ENCODE data around the gene IFI6.
"Not testable (repeated sequence)": the region's sequence is repeated elsewhere in the genome, so short reads cannot be mapped to it uniquely, and the experiment has no call there.

Gene IFI6, protein sequence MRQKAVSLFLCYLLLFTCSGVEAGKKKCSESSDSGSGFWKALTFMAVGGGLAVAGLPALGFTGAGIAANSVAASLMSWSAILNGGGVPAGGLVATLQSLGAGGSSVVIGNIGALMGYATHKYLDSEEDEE

DNA sequence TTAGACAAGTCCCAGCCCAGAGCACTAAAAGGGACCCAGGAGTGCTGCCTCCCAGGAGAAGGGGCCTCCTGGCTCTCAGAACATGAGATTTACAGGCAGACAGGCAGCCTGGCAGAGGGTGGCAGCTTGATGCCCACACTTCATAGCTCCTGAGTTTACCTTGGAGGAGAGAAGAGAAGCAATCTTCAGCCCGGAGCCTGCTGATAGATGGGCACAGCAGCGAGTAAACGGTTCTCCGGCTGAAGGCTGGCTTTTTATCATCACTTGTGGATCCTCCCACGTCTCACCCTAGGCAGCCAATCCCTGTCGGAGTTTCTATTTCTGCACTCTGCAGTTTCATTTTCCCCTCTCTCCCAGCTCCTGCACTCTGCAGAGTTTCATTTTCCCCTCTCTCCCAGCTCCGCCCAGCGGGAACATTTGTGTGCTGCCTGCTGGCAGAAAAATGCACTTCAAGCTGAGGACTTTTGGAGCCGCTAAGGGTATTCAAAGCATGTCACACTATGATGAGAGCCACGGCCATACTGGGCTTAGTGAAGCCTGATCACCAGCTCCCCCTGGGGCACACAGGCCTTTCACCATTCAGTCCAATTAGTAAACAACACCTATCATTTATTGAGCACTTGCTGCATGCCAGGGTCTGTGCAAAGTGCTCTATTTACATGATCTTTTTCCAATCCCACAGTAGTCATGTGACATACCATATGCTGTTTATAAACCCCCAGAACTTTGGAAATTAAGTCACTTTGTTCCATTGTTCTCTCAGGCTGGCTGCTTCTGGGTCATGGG is at the start of gene IFI6:
TSS of gene IFI6 (minus strand) at position 229 of the 786 bp plus-strand sequence. CDS start 2,878 bp downstream, outside the sequence.
- DNase-seq = peak; percentile 92

DNA sequence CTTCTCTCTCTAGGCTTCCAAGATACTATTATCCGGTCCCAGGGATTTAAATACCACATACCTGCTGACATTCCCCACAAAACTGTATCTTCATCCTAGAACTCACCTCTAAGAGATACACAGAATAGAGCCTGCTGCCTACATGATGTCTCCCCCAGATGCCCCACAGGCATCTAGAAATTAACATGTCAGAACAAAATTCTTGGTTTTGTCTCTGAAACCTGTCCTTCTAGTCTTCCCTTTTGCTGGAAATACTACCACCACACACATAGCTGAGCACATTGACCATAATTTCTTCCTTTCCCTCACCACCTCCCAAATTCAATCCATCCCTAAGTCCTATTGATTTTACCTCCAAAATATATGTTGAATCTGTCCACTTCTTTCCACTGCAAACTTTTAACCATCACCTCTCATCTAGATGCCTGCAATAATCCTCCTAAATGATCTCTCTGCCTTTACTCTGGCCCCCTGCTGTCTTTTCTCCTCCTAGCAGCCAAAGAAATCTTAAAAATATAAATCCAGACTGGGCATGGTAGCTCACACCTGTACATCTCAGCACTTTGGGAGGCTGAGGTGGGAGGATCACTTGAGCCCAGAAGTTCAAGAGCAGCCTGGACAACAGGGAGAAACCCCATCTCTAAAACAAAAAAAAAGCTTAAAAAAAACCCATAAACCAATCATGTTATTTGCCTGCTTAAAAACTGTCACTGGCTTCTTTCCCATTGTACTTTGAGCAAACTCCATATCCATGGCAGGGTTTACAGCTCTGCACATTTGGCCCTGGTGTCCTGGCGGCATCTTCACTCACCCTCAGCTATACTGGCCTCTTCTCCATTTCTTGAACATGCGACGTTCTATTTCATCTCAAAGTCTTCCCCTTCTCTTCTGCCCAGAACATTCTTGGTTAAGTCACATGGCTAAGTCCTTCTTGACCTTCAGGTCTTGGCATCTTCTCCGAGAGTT is 47.6 kb upstream of the IFI6 start:
- DNase-seq = peak; percentile 0

DNA sequence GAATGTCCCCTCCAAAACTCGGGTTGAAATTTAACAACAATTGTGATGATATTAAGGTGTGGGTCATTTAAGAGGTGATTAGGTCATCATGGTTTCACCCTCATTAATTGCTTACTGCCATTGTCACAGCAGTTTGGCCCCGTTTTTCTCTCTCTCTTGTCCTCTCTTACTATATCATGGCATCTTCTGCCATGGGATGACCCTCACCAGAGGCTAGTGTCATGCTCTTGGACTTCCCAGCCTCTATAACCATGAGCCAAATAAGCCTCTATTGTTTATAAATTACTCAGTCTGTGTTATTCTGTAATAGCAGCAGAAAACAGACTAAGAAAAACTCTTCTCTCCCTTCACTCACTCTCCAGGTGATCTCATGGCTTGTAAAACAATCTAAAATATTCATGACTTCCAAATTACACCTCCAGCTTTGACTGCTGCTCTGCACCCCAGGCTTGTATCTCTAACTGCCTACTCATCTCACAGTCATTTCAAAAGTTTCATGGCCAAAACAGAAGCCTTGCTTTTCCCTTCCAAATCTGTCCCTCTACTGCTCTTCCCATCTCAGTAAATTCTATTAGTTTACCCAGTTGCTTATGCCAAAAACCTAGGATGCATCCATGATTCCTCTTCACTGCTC is 44.4 kb upstream of the IFI6 start:
- DNase-seq = no peak

DNA sequence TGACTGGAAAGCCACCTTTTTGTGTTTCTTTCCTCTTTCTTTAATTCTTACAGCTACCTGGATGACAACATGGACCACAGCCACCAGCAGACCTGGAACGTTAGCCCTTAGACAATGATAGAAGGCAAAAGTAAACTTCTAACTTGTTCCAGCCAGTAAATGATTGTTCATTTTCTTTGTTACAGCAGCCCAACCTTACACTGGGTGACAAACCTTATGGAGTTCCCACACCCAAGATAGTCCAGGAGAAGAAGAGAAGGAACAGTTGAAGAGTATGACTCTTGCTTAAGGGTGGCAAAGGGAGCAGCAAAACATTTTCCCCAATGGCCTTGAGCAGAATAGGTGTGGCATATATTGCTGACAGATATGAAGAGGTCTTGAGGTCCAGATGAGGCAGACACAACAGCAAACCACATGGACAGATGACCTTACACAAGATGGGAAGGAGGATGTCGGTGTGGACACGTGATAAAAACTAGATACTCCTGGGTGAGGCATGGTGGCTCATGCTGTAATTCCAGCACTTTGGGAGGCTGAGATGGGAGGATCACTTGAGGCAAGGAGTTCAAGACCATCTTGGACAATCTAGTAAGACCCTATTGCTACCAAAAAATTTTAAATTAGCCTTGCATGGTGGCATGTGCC is 42.0 kb upstream of the IFI6 start:
- no peak for DNase-seq

GRCh38 chr1:27713139-27713725 is 41.2 kb upstream of the IFI6 start:
- no peak for DNase-seq

- DNase-seq = no peak
Measured at GRCh38 chr1:27710574-27710973, 38.6 kb upstream of the IFI6 start.

DNA sequence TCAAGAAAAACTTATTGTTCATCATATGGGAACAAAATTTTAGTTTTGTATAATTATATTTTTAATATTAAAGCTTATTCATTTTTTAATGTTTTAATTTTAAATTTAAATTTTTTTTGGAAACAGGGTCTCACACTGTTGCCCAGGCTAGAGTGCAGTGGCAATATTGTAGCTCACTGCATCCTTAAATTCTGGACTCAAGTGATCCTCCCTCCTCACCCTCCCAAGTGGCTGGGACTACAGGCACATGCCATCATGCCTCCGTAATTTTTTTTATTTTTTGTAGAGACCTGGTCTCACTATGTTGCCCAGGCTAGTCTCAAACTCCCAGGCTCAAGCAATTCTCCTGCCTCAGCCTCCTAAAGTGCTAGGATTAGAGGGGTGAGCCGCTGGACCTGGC is 33.6 kb upstream of the IFI6 start:
- DNase-seq = no peak

DNA sequence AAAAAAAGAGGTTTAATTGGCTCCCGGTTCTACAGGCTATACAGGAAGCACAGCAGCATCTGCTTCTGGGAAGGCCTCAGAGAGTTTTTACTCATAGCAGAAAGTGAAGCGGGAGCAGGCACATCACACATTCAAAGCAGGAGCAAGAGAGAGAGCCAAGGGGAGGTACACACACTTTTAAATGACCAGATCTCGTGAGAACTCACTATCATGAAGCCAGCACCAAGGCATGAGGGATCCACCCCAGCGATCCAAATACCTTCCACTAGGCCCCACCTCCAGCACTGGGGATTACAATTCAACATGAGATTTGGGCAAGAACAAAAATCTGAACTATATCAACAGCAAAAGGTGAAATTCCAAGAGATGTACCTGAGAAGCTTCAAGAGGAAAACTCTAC is 33.0 kb upstream of the IFI6 start:
- DNase-seq = no peak

DNA sequence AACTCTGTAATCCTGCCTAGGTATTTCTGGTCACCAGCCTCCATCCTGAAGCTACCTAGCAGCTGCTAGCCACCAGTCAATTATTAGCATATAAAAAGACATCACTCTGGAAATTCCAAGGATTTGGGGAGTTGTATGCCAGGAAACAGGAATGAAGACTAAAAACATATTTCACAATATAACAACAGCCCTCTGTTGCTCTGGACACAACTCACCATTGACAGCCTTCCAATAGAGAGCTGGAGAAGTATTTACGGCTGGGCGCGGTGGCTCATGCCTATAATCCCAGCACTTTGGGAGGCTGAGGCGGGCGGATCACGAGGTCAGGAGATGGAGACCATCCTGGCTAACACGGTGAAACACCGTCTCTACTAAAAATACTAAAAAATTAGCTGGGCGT is 24.8 kb upstream of the IFI6 start:
- not testable (repeated sequence) for DNase-seq

GRCh38 chr1:27690183-27690582 is 18.2 kb upstream of the IFI6 start:
- DNase-seq = no peak

GRCh38 chr1:27689423-27690173 is 17.6 kb upstream of the IFI6 start:
- DNase-seq = no peak

DNA sequence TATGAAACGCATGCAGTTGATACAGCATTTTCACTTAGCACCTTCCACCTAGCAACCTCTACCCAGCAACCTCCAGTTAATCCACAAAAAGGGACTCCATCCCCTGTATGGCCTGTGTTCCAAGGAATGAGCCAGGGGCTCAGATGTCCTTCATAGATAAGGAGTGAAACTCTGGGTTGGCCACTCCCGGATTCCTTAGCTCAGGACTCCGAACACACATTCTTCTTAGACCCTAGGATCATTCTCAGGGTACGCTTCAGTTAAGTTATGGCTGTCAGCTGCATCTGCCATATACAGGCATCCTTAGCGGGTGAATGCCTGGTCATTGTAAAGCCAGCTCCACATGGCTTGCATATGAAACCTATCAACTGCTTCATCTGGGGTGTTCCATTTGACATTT is 15.9 kb upstream of the IFI6 start:
- DNase-seq = no peak

GRCh38 chr1:27686223-27686990 is 14.4 kb upstream of the IFI6 start:
- peak; percentile 61 for DNase-seq

- no peak for DNase-seq
Measured at GRCh38 chr1:27684176-27684575, 12.2 kb upstream of the IFI6 start.

- DNase-seq = no peak
Measured at GRCh38 chr1:27682351-27682944, 10.5 kb upstream of the IFI6 start.

GRCh38 chr1:27681580-27681979 is 9.6 kb upstream of the IFI6 start:
- DNase-seq = not testable (repeated sequence)

- DNase-seq = not testable (repeated sequence)
Measured at GRCh38 chr1:27680225-27680791, 8.3 kb upstream of the IFI6 start.

DNA sequence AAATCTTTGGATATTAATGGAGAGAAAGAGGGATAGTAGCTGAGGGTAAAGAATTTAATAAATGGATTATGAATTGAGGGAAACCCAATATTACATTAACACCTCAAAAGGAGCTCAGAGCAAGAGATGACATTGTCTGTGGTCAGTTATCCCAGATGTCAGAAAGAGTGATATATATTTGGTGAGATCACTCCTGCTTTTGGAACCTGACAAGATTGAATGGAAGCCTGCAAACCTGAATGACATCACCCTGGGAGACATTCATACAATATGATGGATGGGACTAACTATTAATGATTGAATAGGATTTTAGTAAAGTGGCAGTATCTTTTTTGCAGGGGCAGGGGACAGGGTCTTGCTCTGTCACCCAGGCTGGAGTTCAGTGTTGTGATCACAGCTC is 6.8 kb upstream of the IFI6 start:
- no peak for DNase-seq

DNA sequence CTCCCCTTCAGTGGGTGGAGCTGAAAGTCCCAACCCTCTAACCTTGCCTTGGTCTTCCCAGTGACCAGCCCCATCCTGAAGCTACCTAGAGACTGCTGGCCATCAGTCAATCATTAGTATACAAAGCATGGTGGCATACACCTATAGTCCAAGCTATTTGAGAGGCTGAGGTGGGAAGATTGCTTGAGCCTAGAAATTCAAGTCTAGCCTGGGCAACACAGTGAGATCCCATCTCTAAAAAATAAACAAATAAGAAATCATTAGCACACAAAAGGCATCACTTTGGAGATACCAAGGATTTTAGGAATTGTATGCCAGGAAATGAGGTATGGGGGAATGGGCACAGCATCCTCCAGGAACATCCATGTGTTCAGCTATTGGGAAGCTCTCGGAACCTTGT is 4.4 kb upstream of the IFI6 start:
- no peak for DNase-seq

DNA sequence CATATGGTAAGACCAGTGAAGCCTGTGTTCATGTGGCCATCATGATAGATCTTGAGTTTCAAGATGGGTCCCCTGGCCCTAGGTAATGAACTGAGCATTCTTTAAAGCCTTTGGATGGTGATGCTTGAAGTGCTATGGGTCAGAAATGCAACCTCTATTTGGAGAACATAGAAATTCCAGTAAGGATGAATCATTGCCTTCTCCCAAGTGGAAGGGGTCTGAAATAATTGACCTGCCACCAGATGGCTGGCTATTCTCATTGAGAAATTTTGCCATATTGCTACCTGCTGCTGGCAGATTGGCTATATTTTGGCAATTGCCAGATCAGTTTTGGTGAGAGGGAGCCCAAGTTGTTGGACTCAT is 739 bp upstream of the IFI6 start:
- DNase-seq = no peak
